Esophagus muscularis mucosa (tissue), 4 donors: ENCODE results near the gene RNF133. TPM values are rescaled to one million over a fixed set of nuclear protein-coding genes. Genes with fewer than 3 reads are reported as not detected.

Source experiments
- DNase-seq: peaks from one replicate; pipeline ENCODE4 v3.0.0-alpha.2; 2017; ENCODE audit errors: extremely low spot score
- H3K27ac ChIP-seq, 4 donors: fragments of 200-600 bp; sonication (generic); replicated peaks in 1 of 4; 1 replicate in 3 of 4; 2 replicates in 1 of 4; pipeline ENCODE4 v1.5.1; 2016 to 2019; ENCODE audit warnings: mild to moderate bottlenecking in 1 of 4
- H3K27me3 ChIP-seq, 4 donors: fragments of 200-600 bp; sonication (generic); one replicate each; pipeline versions ENCODE4 v1.5.1 to v1.6.0; 2016 to 2019
- H3K36me3 ChIP-seq, 4 donors: fragments of 200-600 bp; sonication (generic); one replicate each; pipeline ENCODE4 v1.5.1; 2016 to 2019
- H3K4me1 ChIP-seq, 4 donors: fragments of 200-600 bp; sonication (generic); one replicate each; pipeline ENCODE4 v1.5.1; 2016 to 2019
- H3K4me3 ChIP-seq, 4 donors: fragments of 200-600 bp; sonication (generic); 1 replicate in 2 of 4; 2 replicates in 2 of 4; pipeline ENCODE4 v1.5.1; 2016 to 2019; ENCODE audit warnings: mild to moderate bottlenecking in 4 of 4, moderate library complexity in 1 of 4
- H3K9me3 ChIP-seq, 4 donors: fragments of 200-600 bp; sonication (generic); 1 replicate in 3 of 4; 2 replicates in 1 of 4; pipeline ENCODE4 v1.5.1; 2016 to 2019
- EP300 ChIP-seq: sonication (generic); formaldehyde crosslinking; IDR thresholded peaks from one replicate; pipeline ENCODE4 v1.6.1; 2017; ENCODE audit warnings: antibody characterized with exemption
- POLR2A ChIP-seq: fragments of 450-650 bp; IDR thresholded peaks from one replicate; pipeline ENCODE4 v1.6.1; 2017; ENCODE audit warnings: antibody characterized with exemption, moderate library complexity, mild to moderate bottlenecking, low read depth
- POLR2AphosphoS5 ChIP-seq, 2 donors: sonication (generic); formaldehyde crosslinking; IDR thresholded peaks; one replicate each; pipeline ENCODE4 v1.6.1; 2017; ENCODE audit warnings: antibody characterized with exemption in 2 of 2
- WGBS: methylation state at CpG from one replicate; pipeline ENCODE4 v1.1.5; 2018; 5-methylcytosine and 5-hydroxymethylcytosine counted together
- intact Hi-C: fragments of 100-400 bp; cut with DNase I; formaldehyde crosslinking; loops from one replicate; pipeline ENCODE4 v1.15.1; 2023
- total RNA-seq, 4 donors: library from RNA; depleted of rRNA; stranded (reverse); fragments of >200 nt; gene quantifications; one replicate each; pipeline versions ENCODE4 v1.1.0 to v1.2.1, GENCODE V29; 2016
- TF ChIP-seq, protein P1 (sequence below), 3 experiments: fragments of 200-600 bp in 2 of 3; fragments of 450-650 bp in 1 of 3; sonication (generic) in 2 of 3; IDR thresholded peaks; one replicate each; pipeline ENCODE4 v1.5.1; 2017 to 2019; ENCODE audit warnings: antibody characterized with exemption in 3 of 3, mild to moderate bottlenecking in 2 of 3, moderate library complexity in 1 of 3

Gene RNF133
- total RNA-seq, 4 donors from 2014 or later = 0.50 to 4.6 (median 1.7) TPM

- Histone ChIP-seq H3K36me3 (no peaks in the 10 kb centered on the region), H3K27ac (no peak overlapping the region), H3K4me1 (peaks cover 0 to 9% (median under 1%) of the 10 kb centered on the region in 4 donors), H3K27me3 (no peaks in the 10 kb centered on the region), H3K4me3 (no peak overlapping the region), H3K9me3 (no peaks in the 10 kb centered on the region)
- TF ChIP-seq POLR2A (no peak), POLR2AphosphoS5 (IDR thresholded peaks at IDR 0.05) (no peak), EP300 (no peak)
- TF ChIP-seq, protein P1, sequence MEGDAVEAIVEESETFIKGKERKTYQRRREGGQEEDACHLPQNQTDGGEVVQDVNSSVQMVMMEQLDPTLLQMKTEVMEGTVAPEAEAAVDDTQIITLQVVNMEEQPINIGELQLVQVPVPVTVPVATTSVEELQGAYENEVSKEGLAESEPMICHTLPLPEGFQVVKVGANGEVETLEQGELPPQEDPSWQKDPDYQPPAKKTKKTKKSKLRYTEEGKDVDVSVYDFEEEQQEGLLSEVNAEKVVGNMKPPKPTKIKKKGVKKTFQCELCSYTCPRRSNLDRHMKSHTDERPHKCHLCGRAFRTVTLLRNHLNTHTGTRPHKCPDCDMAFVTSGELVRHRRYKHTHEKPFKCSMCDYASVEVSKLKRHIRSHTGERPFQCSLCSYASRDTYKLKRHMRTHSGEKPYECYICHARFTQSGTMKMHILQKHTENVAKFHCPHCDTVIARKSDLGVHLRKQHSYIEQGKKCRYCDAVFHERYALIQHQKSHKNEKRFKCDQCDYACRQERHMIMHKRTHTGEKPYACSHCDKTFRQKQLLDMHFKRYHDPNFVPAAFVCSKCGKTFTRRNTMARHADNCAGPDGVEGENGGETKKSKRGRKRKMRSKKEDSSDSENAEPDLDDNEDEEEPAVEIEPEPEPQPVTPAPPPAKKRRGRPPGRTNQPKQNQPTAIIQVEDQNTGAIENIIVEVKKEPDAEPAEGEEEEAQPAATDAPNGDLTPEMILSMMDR (IDR thresholded peaks at IDR 0.05) = no peak
- intact Hi-C loops = no loop called here
- DNase-seq = no peak
- 96% methylated on average over 1 of the region's 1 CpG for WGBS
Measured at GRCh38 chr7:122736183-122736582, 37.3 kb upstream of the RNF133 start.

DNA sequence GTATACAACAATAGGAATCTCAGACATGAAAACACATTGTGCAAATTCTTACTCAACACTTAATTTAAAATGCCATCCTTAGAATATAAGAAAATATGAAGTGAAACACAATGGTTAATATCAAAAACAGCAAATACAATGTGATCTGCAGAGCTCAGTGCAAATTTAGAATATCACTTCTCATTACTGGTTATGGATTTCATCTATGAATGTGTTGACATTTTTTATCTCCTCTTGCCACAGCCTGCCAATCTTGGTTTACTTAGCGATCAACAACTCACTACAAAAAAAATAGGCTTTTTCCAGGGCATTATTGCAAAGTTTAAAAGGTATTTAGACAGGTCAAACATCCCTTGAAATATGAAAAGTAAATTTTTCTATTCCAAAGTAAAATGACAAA, 28.8 kb upstream of the RNF133 start:
- Histone ChIP-seq H3K27ac (no peak overlapping the region), H3K4me1 (peaks cover 0 to 20% (median 4%) of the 10 kb centered on the region in 4 donors), H3K4me3 (no peak overlapping the region), H3K9me3 (no peaks in the 10 kb centered on the region), H3K27me3 (no peaks in the 10 kb centered on the region), H3K36me3 (no peaks in the 10 kb centered on the region)
- TF ChIP-seq POLR2A (no peak), POLR2AphosphoS5 (IDR thresholded peaks at IDR 0.05) (no peak), EP300 (no peak)
- TF ChIP-seq, protein P1 (IDR thresholded peaks at IDR 0.05) = no peak
- intact Hi-C loops = no loop called here
- DNase-seq = no peak
- 87% methylated on average over 1 of the region's 1 CpG for WGBS

DNA sequence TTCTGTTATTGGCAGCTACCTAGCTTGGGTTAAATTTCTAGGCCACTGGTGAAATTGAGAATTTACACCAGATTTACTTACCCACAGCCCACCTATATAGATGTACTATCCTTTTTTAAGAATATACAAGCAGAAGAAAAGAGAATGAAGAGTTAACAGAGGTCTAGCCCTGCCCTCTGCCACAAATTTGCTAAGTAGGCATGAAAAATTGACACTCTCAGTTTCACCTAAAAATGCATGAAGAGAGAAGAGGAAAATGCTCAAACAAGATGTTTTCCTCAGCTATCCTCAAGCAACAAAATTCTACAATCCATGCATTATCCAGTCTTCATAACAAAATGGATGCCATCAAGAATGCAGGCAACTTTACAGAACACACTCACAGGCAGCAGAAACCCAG, 28.4 kb upstream of the RNF133 start:
- no peak for DNase-seq

GRCh38 chr7:122726881-122727280, 28.0 kb upstream of the RNF133 start:
- Histone ChIP-seq H3K4me1 (peaks cover 0 to 20% (median 4%) of the 10 kb centered on the region in 4 donors), H3K36me3 (no peaks in the 10 kb centered on the region), H3K27ac (no peak overlapping the region), H3K9me3 (no peaks in the 10 kb centered on the region), H3K27me3 (no peaks in the 10 kb centered on the region), H3K4me3 (no peak overlapping the region)
- TF ChIP-seq POLR2A = no peak
- TF ChIP-seq, protein P1 (IDR thresholded peaks at IDR 0.05) = no peak
- TF ChIP-seq POLR2AphosphoS5 (IDR thresholded peaks at IDR 0.05) = no peak
- TF ChIP-seq EP300 = no peak
- no peak for DNase-seq
- WGBS = 47% methylated on average over 2 of the region's 2 CpGs
- intact Hi-C loops = no loop called here

More for the DNA sequence above, 28.4 kb upstream of the RNF133 start:
- intact Hi-C loops = no loop called here
- Histone ChIP-seq H3K4me3 (no peak overlapping the region), H3K36me3 (no peaks in the 10 kb centered on the region), H3K27ac (no peak overlapping the region), H3K4me1 (peaks cover 0 to 20% (median 4%) of the 10 kb centered on the region in 4 donors), H3K27me3 (no peaks in the 10 kb centered on the region), H3K9me3 (no peaks in the 10 kb centered on the region)
- TF ChIP-seq, protein P1 (IDR thresholded peaks at IDR 0.05) = no peak
- TF ChIP-seq POLR2AphosphoS5 (IDR thresholded peaks at IDR 0.05) (no peak), EP300 (no peak), POLR2A (no peak)

GRCh38 chr7:122724366-122724765, 25.4 kb upstream of the RNF133 start:
- no peak for TF ChIP-seq EP300
- TF ChIP-seq, protein P1 (IDR thresholded peaks at IDR 0.05) = no peak
- TF ChIP-seq POLR2AphosphoS5 (IDR thresholded peaks at IDR 0.05) = no peak
- TF ChIP-seq POLR2A = no peak
- Histone ChIP-seq H3K9me3 (no peaks in the 10 kb centered on the region), H3K27ac (no peak overlapping the region), H3K36me3 (no peaks in the 10 kb centered on the region), H3K27me3 (no peaks in the 10 kb centered on the region), H3K4me1 (peaks cover 0 to 14% (median 0%) of the 10 kb centered on the region in 4 donors), H3K4me3 (no peak overlapping the region)
- WGBS = 82% methylated on average over 4 of the region's 4 CpGs
- intact Hi-C loops = no loop called here
- DNase-seq = no peak
